Pulmonary artery endothelial cell (primary cell): ENCODE data around the gene GTF2I. TPM values are rescaled to one million over a fixed set of nuclear protein-coding genes. Genes with fewer than 3 reads are reported as not detected.
A peak's percentile ranks its signal among the peaks of the same experiment; 100 is the strongest.
"Not testable (repeated sequence)": the region's sequence is repeated elsewhere in the genome, so short reads cannot be mapped to it uniquely, and the experiment has no call there.

Source experiments
- DNase-seq: peaks from one replicate; pipeline ENCODE4 v3.0.0-alpha.2; 2011; ENCODE audit warnings: low read depth, low spot score
- total RNA-seq: library from RNA; depleted of rRNA; stranded (reverse); fragments of >200 nt; gene quantifications from 2 replicates; pipeline ENCODE4 v1.2.3, GENCODE V29; 2014

GTF2I gene
- total RNA-seq, 1 donor from 2014 or later = 94.6 TPM

- DNase-seq = no peak
These were observed 1.1 kb upstream of the GTF2I start for GRCh38 chr7:74656441-74656836.

GRCh38 chr7:74656837-74657691 lies 454 bp upstream of the GTF2I start:
- DNase-seq = peak; percentile 82

GRCh38 chr7:74658178-74659004 lies 873 bp downstream of the GTF2I start:
- peak; percentile 82 for DNase-seq

- DNase-seq = not testable (repeated sequence)
These were observed 2.7 kb downstream of the GTF2I start for GRCh38 chr7:74660202-74660601.

GRCh38 chr7:74661836-74662794 lies 4.6 kb downstream of the GTF2I start:
- not testable (repeated sequence) for DNase-seq

- DNase-seq = no peak
These were observed 7.9 kb downstream of the GTF2I start for GRCh38 chr7:74665296-74665938.

GRCh38 chr7:74667013-74667412 lies 9.5 kb downstream of the GTF2I start:
- DNase-seq = not testable (repeated sequence)

- DNase-seq = not testable (repeated sequence)
These were observed 10.0 kb downstream of the GTF2I start for GRCh38 chr7:74667520-74667919.

GRCh38 chr7:74671602-74672001 lies 14.1 kb downstream of the GTF2I start:
- DNase-seq = no peak

- no peak for DNase-seq
These were observed 14.9 kb downstream of the GTF2I start for GRCh38 chr7:74672343-74672915.

- no peak for DNase-seq
These were observed 16.6 kb downstream of the GTF2I start for GRCh38 chr7:74674166-74674565.

GRCh38 chr7:74682829-74683228 lies 25.3 kb downstream of the GTF2I start:
- no peak for DNase-seq

- no peak for DNase-seq
These were observed 26.3 kb downstream of the GTF2I start for GRCh38 chr7:74683799-74684198.

GRCh38 chr7:74684473-74684872 lies 27.0 kb downstream of the GTF2I start:
- no peak for DNase-seq

GRCh38 chr7:74684921-74685320 lies 27.4 kb downstream of the GTF2I start:
- DNase-seq = no peak

GRCh38 chr7:74690474-74690873 lies 33.0 kb downstream of the GTF2I start:
- DNase-seq = no peak

GRCh38 chr7:74704419-74704818 lies 46.9 kb downstream of the GTF2I start:
- not testable (repeated sequence) for DNase-seq

- DNase-seq = no peak
These were observed 49.7 kb downstream of the GTF2I start for GRCh38 chr7:74707238-74707637.

- DNase-seq = no peak
These were observed 51.2 kb downstream of the GTF2I start for GRCh38 chr7:74708569-74709275.
